NCI-H524 treated with DMSO at 0.1 percent for 48 hours (cell line): ENCODE measurements around the gene CCDC93.
"Not testable (repeated sequence)": the region's sequence is repeated elsewhere in the genome, so short reads cannot be mapped to it uniquely, and the experiment has no call there.

Source experiments
- DNase-seq: peaks from one replicate; lab custom pipeline; 2025; lab: John Stamatoyannopoulos, UW

Gene CCDC93

DNA sequence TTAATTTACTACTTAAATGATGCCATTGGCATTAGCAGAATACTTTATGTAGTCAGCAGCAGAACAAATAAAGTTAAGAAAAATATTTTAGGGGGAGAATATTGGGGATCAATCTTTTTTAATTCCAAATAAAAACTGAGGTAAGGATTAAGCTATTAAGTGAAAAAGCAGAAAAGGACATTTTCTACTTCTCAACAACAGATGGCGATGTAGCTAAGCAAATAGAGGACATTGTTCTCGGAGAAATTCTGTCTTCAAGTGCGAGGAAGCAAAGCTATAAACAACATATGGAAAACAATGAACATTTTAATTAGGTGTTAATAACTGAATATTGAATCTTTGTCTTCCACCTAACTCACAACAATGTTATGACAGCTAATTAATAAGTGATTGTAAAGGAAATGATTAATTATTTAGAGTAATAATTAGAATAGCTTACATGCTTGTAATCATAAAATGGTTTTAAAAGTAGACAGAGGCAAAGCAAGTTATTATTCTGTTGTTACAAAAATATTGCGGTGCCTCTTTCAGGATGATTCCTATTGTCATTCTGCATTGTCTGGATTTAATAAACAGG is 32.9 kb upstream of the CCDC93 start:
- no peak for DNase-seq

DNA sequence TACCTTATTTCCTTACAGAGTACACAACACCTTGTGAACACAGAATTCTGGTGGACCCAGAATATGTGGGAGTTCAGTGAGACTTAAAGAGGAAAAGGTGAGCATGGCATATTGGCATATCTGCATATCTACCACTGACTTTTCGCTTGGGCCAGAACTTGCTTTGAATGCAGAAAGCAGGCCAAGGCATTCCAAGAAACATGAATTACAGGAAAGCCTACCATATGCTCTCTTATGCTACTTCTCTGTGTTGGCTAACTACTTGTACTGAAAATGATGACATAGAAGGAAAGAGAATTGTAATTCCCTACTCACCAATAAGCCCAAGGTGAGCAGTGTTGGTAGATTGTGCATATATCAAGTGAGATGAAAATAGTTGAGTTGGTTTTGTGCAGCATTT is 31.4 kb upstream of the CCDC93 start:
- no peak for DNase-seq

DNA sequence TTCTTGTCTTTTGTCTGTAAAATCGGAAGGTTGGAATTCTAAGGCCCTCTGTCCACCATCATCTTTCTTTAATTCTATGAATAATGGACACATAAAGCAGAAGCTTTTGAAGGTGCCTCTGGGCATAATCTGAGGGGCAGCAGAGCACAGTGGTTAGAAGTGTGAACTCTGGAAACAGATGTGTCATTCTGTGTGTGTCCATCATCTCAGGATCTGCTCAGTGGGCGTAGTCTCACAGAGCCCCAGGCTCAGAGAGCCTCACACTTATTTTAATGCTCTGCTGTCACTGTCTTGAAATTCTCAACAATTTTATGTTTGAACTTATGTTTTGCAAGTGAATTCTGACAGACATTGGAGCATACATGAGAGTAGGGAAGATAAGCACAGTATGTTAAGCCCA is 31.0 kb upstream of the CCDC93 start:
- no peak for DNase-seq

DNA sequence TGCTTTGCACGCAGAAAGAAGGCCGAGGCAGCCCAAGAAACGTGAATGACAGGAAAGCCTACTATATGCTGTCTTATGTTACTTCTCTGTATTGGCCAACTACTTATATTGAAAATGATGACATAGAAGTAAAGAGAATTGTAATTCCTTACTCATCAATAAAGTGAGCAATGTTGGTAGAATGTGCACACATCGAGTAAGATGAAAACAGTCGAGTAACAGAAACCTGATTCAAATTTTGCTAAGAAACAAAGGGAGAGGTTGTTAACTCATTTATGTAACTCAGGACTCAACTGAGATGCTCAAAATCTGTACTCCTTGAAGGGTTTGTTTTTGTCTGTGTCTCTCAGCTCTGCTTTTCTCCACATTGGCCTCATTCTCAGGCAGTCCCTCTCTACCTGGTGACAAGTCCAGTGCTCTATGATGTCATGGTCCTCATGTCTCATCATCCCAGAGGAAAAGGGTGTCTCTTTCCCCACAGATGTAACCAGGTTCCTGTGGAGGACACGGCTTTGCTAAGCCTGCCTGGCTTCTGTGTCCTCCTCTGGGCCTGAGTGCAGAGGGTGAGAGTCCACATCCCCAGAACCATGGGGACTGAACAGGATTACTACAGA is 30.3 kb upstream of the CCDC93 start:
- no peak for DNase-seq

DNA sequence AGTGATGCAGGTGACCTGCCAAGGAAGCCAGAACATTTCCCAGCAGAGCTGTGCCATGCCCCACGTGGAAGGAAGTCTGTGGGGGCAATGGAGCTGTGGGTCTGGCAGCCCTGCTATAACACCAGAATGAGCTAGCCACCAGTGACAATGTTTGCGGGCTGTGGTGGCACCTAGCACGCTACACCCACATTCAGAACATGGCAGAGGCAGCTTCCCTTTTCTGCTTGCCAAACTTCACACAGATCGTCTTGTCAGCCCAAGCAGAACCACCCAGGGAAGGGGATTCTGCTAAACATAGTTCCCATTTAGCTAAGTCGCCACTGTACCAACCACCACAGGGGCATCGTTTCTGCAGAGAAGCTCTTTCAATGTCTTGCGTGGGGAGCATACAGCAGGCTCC is 27.0 kb upstream of the CCDC93 start:
- DNase-seq, result no peak

DNA sequence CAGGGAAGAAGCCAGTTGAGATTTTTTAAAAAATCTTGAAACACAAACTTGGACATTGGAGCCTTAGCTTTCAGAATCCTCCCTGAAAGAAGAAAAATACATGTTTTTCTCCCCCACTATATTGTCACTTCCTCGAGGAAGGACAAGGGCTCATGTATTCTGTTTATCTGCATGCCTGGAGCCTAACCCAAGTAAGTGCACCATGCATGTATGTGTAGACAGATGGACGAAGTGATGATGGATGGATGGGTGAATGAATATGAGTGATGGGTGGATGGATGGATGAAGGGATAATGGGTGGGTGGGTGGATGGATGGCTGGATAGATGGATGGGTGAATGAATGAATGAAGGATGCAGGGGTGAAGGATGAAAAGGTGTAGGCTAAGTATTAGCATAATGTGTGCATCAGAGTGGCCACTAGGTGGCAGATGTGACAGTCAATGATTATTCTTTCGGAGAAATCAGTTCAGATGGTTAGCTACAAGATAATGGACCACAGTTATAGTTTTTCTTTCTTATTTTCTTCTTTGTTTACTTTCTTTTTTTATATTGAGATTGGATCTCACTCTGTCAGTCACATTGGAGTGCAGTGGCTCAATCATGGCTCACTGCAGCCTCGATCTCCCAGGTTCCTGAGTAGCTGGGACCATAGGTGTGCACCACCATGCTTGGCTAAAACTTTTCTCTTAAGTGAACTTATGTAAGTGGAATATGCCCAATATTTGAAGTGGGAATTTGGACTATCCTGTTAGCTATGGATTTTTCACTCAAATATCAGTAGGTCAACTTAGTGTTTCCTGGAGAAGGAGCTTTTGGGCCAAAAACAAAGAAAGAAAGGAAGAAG is 18.5 kb upstream of the CCDC93 start:
- DNase-seq, result no peak

DNA sequence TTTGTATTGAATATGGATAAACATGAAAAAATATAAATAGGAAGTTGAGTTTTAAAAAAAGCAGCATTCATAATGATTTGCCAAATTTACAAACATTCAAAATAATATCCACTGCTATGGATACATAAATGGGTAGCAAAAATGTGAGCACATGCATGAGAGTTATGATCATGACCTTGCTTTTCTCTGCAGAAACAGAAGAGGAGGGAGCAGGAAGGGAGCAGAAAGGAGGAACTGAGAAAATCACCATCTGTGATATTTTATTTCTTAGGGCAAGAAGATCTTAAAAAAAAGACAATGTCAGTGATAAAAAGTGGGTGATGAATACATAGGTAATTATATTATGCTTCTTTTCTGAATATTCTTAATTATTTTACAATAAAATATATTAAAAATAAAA is 17.7 kb upstream of the CCDC93 start:
- no peak for DNase-seq

DNA sequence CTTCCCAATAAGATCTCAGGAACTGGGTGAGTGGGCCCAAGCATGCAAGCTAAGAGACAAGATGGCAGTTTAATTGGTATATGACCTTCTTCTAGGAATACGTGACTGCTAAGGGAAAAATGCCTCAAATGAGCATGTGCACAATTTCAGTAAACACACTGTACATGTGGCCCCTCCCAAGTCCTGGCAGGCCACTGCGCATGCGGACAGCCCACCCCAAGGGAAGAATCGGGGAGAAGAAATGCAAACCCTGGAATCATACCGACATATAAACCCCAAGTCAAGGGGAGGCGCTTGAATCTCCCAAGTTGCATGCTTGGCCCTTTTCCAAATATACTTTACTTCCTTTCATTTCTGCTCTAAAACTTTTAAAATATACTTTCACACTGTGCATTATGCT is 15.2 kb upstream of the CCDC93 start:
- DNase-seq, result no peak

DNA sequence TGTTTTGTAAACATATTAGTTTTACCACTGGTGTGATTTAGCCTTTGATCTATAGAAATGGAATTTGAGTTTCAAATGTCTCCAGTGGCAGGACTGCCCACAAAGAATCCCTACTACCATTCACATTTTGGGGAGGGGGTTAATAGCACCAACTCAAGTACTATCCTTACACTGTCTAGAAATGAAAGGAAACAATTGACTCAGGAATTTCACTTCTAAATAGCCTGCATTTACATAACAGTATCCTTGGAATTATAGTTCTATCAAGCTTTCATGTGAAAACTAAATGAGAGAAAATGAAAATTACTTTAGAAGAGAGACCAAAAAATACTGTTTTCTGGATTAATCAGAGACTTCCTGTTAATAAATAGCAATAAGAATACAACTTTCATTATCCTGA is 7.5 kb upstream of the CCDC93 start:
- DNase-seq, result no peak

DNA sequence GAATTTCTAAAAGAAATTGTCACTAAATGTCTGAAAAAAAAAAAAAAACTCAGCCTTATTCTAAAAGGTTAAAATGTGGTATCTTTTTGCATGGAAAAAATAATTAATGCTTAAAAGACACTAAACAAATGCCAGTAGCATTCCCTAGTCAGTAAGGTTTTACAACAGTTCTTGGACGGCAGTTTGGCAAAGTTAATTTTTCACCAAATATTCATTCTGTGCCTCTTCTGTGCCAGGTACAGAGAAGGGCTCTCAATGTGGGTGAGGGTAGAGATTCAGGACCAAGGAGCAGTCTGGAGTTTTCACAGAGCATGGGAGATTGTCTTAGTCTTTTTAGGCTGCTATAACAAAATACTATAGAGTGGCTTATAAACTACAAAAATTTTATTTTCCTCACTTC is 6.0 kb upstream of the CCDC93 start:
- DNase-seq, result no peak

DNA sequence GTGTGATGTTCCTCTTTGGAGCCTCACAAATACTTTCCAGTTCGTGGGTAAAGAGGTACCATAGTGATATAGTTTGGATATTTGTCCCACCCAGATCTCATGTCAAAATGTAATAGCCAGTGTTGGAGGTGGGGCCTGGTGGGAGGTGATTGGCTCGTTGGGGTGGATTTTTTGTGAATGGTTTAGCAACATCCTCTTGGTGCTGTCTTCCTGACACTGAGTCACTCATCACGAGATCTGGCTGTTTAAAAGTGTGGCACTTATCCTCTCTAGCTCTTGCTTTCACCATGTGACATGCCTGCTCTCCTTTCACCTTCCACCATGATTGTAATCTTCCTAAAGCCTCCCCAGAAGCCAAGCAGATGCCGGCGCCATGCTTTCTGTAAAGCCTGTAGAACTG is 3.0 kb upstream of the CCDC93 start:
- DNase-seq, result no peak

DNA sequence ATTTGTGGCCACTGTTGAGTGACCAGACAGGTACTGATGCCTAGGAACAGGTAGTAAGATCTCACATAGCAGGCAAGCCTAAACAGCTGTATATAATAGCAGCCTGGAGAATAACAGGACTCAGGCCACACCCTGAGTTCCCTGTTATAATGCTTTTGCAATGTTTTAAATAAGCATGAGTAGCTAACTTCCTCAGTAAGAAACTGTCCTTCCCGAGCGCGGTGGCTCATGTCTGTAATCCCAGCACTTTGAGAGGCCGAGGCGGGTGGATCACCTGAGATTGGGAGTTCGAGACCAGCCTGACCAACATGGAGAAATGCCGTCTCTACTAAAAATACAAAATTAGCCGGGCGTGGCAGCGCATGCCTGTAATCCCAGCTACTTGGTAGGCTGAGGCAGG is 1.9 kb upstream of the CCDC93 start:
- not testable (repeated sequence) for DNase-seq

DNA sequence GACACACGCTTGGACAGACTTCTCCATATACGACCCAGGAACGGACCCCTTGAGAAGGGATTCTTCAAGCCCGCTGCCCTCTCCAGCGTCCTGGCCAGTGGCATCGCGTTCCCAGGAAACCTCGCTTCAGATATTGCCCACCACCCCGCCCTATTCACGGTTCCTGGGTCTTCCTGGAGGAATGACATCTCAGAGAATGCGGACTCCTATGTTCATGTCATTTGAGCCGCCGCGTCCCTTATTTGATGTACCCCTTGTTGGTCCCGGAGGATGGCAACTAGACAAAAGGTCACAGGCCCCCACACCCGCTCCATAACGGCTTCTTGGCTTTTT is 588 bp upstream of the CCDC93 start:
- no peak for DNase-seq

DNA sequence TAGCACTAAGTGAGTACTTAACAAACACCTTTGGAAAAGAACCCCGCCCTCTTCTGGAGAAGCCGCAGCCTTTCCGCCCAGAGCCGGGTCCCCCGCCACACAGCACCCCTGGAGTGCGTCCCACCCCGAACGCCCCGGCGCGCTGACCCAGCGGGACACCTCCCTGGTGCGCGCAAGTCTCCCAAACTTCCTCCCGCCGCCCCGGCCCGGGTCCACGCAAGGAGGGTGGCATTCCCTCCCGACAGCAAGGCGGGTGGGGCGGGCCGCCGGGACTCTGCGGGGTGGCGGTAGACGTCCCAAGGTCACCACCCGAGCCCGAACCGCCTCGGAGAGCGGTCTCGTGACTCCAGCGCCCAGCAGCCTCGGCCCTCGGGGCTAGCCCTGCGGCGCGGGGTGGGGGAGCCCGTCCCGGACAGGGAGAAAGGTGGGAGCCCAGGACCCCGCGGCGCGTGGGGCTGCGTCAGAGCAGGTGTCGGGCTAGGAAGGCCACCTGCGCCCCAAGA is 598 bp downstream of the CCDC93 start:
- peak; percentile 1 for DNase-seq

DNA sequence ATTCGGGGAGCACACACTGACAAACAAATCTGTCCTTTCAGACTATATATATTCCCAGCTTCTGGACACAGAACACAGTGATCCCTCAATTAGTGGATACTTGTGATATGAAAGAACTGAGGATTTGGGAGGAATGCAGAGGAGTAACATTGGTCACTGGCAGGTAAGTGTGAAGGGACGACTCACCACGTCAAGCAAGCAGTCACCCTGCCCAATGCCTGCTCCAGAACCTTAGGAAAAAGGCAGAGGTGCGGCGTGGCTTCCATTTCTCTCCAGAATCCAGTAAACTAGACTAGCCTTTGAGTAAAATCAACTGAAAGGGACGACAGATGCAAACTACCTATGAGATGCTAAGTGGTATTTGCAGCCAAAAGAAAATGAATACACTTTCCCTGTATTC is 1.1 kb downstream of the CCDC93 start:
- DNase-seq, result no peak

DNA sequence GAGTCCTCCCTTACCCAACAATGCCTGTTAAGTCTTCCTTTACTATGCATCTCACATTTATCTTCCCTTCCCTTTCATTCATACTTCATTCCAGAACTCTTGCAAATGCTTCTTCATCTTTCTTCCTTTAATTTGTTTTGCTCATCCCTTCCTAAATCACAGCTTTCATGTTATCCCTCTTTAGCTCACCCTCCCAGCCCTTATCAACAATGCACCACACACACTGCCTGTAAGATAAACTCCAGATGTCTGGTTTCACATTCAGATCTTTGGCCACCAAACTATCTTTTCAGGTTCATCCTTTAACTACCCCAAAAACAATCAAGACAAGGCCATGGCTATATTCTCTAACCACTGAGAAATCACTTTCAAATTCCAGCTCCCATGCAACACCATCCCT is 3.4 kb downstream of the CCDC93 start:
- DNase-seq, result no peak

DNA sequence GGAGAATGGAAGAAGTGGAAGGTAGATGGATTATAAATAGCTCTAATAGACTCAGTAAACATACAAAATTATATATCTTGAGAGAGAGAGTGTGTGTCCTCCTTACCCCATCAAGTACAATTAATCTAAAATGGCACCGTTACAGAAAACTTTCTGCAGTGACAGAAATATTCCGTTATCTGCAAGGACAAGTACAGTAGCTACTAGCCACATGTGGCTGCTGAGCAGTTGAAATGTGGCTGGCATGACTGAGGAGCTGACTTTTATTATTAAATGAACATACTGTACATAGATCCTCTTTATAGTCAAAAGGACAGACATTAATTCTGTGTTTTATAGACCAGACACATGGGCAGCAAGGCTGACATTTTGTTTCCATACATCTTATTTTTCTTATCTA is 7.0 kb downstream of the CCDC93 start:
- DNase-seq, result no peak

DNA sequence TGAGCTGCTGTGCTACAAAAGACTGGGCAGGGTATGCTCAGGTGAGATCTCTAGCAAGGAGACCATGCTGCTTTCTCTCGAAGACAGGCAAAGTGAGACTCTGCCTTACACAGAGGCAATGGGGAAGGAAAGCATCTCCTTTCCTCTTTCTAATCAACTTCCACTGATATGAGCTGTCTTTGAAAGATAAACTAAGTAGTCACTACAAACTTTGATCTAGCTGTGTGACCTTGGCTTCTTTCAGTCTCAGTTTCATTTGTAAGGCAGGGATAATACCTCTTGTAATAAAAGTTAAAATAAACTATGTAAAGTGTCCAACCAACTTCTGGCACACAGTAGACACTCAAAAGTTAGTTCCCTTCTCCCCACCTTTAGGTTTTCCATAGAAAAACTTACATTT is 7.5 kb downstream of the CCDC93 start:
- DNase-seq, result no peak

DNA sequence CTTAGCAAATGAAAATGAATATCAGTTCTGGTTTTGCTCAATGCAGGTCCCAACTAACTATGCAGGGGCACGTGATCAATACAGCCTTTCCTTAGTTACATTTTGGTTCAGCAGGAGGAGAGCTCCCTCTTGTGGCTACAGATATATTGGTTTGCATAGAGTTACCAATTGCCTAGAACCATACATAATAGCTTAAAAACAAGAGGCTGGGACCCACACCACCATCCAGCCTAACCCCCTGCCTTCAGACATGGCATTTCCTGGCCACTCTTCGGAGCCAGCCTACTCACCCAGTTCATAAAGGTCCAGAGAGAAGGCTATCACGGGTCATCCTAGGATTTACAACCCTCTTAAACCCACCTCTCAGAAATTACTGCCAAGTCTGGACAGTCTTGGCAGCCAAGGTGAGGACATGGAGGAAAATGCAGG is 10.5 kb downstream of the CCDC93 start:
- DNase-seq, result peak; percentile 27

DNA sequence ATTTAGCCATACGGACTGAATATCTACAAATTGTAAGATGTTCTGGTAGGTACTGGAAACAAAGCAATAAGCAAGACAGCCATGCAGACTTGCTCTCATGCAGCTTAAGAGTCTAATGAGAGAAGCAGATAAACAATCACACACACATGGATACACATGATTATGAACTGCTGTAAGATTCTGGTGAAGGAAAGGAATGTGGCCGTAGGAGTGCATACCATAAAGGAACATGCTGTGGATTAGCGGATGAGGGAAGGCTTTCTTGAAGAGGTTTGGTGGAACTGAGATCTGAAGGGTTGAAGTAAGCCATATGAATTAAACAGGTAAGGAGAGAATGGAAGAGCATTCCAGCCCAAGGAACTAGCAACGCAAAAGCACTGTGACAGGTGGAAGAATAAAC is 13.8 kb downstream of the CCDC93 start:
- no peak for DNase-seq

DNA sequence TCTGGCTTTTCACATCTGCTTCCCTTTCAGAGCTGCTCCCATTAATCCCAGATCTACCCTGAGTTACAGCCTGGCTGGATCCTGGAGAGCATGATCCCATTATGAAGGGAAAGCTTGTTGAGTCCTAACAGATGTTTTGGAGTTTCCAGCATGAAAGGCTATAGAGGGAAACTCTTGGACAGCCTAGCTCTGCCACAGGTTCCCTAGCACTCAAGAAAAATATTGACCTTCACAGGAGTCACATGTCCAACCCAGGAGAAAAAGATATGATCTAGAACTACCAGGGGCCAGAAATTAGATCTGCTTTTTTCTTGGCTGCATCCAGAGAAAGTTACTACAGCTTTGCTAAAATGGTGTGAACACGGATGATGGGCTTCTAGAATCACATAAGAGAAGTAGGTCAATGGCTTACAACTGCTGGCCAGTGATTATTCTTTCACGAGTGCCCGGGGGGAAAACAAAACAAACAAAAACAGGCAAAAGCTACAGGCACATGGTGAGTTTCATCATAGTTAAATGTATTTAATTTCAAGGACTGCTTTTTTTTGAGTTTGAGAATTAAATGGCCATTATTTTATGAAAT is 15.9 kb downstream of the CCDC93 start:
- peak; percentile 4 for DNase-seq

DNA sequence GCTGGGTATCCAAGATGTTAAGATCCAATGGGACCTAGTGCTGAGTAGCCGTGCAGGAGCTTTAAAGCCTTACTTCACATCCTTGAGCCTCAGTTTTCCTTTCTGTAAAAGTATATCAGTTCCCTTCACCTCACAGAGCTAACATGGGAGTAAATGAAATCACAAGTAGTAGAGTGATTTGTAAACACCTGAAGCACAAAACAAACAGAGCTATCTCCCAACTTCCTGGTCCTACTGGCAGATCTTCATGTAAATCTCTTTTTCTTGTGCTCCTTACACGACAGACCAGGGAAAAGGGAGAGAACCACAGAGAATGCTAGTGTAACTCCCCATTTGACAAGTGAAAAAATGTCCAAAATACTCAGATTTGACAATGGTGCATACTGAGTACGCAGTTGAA is 17.3 kb downstream of the CCDC93 start:
- DNase-seq, result no peak

DNA sequence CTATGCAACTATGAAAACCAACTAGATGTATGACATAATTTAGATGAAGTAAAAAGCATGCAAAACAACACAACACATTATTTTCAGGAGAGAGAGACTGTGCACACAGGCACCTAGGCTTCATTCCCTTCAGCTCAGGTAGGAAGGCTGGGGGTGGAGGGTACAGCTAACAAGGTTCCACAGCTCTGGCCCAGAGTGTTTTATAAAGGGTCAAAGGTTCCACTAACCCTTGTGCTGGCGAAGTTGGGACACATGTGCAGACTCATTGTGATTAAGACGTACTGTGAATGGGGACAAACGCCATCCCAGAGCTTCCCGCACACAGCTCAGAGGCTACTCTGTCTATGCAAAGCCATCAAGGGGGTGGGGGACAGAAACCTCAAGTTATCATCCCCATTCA is 19.1 kb downstream of the CCDC93 start:
- DNase-seq, result no peak
